ENCODE data around the gene KREMEN2. TPM values are rescaled to one million over a fixed set of nuclear protein-coding genes. Genes with fewer than 3 reads are reported as not detected.

KREMEN2 gene
- total and polyA plus RNA-seq, 2 of the 8 experiments (the other 6 are each of a cell fraction or from before 2014, with no cell fraction given): 6.6 to 7.0 TPM

DNA sequence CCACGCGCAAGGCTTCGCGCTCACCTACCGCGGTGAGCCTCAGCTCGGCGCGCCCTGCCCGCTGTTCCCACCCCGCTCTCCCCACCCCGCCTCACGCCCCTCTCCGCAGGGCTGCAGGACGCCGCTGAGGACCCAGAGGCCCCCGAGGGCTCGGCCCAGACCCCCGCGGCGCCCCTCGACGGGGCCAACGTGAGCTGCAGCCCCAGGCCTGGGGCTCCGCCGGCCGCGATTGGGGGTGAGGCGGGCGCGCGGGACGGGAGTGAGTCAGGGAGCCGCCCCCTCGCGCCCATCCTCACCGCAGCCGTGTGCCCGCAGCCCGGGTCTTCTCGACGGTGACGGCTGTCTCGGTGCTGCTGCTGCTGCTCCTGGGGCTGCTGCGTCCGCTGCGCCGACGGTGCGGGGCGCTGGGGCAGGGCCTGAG lies 3.1 kb downstream of the KREMEN2 start (continued):
- TF ChIP-seq POLR2A (IDR thresholded peaks at IDR 0.05; ENCODE audit: control extremely low read depth in 1 of 2, low read depth in 2 of 2, low read length in 2 of 2) (no peak), RAD21 (IDR thresholded peaks at IDR 0.05 in 1 of 2, conservative IDR thresholded peaks at IDR 0.05 in 1 of 2; ENCODE audit: low read depth in 2 of 2, low read length in 2 of 2) (no peak), SUZ12 (IDR thresholded peaks at IDR 0.05; ENCODE audit: low read length) (0 out of 2 replicates have a peak, but pooled peaks have one; percentile 41), JUND (IDR thresholded peaks at IDR 0.05; ENCODE audit: low read length) (no peak), TEAD4 (IDR thresholded peaks at IDR 0.05; ENCODE audit: low read depth, low read length) (no peak), RXRA (IDR thresholded peaks at IDR 0.05; ENCODE audit: insufficient read depth, low read depth, low read length) (no peak), FOSL1 (IDR thresholded peaks at IDR 0.05; ENCODE audit: insufficient read depth, low read depth, low read length) (no peak), CHD2 (IDR thresholded peaks at IDR 0.05; ENCODE audit: low read length) (no peak), SIN3A (conservative IDR thresholded peaks at IDR 0.05 in 1 of 2, IDR thresholded peaks at IDR 0.05 in 1 of 2; ENCODE audit: low read depth in 1 of 2, low read length in 2 of 2) (no peak)
- TF ChIP-seq, protein P1, sequence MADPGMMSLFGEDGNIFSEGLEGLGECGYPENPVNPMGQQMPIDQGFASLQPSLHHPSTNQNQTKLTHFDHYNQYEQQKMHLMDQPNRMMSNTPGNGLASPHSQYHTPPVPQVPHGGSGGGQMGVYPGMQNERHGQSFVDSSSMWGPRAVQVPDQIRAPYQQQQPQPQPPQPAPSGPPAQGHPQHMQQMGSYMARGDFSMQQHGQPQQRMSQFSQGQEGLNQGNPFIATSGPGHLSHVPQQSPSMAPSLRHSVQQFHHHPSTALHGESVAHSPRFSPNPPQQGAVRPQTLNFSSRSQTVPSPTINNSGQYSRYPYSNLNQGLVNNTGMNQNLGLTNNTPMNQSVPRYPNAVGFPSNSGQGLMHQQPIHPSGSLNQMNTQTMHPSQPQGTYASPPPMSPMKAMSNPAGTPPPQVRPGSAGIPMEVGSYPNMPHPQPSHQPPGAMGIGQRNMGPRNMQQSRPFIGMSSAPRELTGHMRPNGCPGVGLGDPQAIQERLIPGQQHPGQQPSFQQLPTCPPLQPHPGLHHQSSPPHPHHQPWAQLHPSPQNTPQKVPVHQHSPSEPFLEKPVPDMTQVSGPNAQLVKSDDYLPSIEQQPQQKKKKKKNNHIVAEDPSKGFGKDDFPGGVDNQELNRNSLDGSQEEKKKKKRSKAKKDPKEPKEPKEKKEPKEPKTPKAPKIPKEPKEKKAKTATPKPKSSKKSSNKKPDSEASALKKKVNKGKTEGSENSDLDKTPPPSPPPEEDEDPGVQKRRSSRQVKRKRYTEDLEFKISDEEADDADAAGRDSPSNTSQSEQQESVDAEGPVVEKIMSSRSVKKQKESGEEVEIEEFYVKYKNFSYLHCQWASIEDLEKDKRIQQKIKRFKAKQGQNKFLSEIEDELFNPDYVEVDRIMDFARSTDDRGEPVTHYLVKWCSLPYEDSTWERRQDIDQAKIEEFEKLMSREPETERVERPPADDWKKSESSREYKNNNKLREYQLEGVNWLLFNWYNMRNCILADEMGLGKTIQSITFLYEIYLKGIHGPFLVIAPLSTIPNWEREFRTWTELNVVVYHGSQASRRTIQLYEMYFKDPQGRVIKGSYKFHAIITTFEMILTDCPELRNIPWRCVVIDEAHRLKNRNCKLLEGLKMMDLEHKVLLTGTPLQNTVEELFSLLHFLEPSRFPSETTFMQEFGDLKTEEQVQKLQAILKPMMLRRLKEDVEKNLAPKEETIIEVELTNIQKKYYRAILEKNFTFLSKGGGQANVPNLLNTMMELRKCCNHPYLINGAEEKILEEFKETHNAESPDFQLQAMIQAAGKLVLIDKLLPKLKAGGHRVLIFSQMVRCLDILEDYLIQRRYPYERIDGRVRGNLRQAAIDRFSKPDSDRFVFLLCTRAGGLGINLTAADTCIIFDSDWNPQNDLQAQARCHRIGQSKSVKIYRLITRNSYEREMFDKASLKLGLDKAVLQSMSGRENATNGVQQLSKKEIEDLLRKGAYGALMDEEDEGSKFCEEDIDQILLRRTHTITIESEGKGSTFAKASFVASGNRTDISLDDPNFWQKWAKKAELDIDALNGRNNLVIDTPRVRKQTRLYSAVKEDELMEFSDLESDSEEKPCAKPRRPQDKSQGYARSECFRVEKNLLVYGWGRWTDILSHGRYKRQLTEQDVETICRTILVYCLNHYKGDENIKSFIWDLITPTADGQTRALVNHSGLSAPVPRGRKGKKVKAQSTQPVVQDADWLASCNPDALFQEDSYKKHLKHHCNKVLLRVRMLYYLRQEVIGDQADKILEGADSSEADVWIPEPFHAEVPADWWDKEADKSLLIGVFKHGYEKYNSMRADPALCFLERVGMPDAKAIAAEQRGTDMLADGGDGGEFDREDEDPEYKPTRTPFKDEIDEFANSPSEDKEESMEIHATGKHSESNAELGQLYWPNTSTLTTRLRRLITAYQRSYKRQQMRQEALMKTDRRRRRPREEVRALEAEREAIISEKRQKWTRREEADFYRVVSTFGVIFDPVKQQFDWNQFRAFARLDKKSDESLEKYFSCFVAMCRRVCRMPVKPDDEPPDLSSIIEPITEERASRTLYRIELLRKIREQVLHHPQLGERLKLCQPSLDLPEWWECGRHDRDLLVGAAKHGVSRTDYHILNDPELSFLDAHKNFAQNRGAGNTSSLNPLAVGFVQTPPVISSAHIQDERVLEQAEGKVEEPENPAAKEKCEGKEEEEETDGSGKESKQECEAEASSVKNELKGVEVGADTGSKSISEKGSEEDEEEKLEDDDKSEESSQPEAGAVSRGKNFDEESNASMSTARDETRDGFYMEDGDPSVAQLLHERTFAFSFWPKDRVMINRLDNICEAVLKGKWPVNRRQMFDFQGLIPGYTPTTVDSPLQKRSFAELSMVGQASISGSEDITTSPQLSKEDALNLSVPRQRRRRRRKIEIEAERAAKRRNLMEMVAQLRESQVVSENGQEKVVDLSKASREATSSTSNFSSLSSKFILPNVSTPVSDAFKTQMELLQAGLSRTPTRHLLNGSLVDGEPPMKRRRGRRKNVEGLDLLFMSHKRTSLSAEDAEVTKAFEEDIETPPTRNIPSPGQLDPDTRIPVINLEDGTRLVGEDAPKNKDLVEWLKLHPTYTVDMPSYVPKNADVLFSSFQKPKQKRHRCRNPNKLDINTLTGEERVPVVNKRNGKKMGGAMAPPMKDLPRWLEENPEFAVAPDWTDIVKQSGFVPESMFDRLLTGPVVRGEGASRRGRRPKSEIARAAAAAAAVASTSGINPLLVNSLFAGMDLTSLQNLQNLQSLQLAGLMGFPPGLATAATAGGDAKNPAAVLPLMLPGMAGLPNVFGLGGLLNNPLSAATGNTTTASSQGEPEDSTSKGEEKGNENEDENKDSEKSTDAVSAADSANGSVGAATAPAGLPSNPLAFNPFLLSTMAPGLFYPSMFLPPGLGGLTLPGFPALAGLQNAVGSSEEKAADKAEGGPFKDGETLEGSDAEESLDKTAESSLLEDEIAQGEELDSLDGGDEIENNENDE (IDR thresholded peaks at IDR 0.05; ENCODE audit: insufficient replicate concordance, low read length): no peak
- TF ChIP-seq, protein P2, sequence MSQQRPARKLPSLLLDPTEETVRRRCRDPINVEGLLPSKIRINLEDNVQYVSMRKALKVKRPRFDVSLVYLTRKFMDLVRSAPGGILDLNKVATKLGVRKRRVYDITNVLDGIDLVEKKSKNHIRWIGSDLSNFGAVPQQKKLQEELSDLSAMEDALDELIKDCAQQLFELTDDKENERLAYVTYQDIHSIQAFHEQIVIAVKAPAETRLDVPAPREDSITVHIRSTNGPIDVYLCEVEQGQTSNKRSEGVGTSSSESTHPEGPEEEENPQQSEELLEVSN (IDR thresholded peaks at IDR 0.05): peak; percentile 45
